GM08714 (cell line): Measurements from ENCODE around the gene KIF5A.
A peak's percentile ranks its signal among the peaks of the same experiment; 100 is the strongest.

Source experiments
- H3K4me3 ChIP-seq: fragments of 200-500 bp; sonication (Bioruptor generic); 2 replicates; pipeline ENCODE4 v1.5.1; 2014; ENCODE audit warnings: mild to moderate bottlenecking, low read length, inconsistent platforms
- ZNF274 ChIP-seq: IDR thresholded peaks from 2 replicates; pipeline ENCODE4 v1.6.1; 2012; ENCODE audit warnings: mild to moderate bottlenecking, low read depth, low read length

Gene KIF5A

DNA sequence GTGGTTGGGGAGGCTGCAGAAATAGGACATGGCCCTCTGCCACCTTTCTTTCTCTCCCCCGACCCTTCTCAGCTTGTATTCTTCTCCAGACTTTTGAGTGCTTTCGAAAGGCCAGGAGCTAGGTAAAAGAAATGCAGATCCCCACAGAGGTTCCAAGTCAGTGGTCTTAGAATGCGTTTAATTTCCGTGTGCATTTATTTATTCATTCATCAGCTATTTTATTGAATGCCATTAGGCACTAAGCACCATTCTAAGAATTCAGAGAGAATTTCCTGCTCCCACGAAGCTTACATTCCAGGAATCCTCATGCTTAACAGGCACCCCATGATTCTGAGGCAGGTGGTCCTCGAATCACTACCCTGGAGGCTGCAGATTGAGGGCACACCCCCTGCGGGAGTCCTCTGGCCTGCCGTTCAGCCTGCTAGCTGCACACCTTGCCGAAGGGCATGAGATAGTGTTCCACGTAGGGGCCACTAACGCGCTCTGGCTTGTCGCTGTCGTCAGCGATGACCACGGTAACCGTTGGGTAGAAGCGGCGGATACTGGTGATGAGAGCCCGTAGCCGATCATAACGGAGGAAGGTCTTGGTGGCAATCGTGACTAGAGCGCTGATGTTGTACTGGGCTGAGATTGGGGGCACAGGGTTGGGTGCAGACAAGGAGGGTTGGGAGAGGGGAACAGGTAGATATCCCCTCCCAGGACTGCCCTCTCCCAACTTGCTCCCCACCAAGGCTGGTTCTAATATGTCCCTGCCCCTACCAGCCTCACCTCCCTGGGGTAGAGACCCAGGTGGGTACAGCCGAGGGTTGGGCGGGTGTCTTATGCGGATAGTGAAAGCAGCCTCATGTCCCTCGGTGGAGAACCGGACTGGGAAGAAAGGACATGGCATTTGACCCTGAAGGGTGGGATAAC is 78.7 kb downstream of the KIF5A start:
- H3K4me3 ChIP-seq, result no peak overlapping the region
- TF ChIP-seq ZNF274, result no peak

DNA sequence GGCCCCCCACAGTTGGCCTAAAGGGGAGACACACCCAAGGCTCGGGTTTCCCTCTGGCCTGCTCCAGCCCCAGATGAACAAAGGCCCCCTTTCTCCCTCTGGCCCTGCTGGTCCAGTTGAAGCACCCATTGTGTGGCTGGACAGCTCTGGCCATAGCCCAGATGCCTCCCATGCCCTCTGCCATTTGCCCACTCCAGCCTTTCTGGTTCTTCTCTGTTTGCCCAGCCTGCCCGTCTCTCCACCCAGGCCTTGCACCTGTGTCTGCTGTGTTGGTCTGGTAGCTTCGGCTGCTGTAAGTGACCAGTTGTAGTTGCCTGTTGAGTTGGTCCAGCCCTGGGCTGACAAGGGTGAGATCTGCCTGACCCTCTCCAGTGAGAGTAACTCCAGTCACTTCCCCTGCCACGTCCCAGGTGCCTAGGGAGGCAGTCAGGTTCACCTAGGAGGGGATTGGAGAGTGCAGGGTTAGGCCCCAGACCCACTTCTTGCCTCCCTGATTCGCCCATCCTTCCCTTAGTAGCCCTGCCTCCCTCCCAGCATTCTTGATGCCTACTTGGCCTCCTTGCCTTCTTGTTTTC is 80.1 kb downstream of the KIF5A start:
- no peak for TF ChIP-seq ZNF274

GRCh38 chr12:57630891-57631433 is 81.1 kb downstream of the KIF5A start:
- no peak overlapping the region for H3K4me3 ChIP-seq
- TF ChIP-seq ZNF274, result no peak

More for the DNA sequence above, 80.1 kb downstream of the KIF5A start:
- no peak overlapping the region for H3K4me3 ChIP-seq

DNA sequence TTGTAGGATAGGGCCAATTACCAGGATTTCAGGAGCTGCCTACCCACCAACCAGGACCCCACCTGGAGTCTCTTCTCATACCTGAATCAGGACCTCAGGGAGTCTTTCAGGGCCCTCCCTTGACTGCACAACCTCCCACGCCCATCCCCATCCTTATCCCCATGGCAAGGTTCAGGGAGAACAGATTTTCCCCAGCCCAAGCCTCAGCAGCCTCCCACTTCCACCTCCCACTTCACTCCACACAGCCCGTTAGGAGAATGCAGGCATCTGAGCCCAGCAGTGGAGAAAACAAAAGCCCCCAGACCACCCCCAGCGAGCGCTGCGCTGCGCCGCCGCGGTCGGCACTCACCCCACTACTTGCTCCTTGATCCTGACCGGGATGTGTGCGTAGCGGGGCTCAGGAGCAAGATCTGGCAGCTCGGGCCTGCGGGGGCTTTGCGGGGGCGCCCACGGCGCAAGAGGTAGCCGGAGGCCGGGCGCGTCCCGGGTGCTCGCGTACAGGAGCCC is 81.8 kb downstream of the KIF5A start:
- no peak for TF ChIP-seq ZNF274
- no peak overlapping the region for H3K4me3 ChIP-seq

DNA sequence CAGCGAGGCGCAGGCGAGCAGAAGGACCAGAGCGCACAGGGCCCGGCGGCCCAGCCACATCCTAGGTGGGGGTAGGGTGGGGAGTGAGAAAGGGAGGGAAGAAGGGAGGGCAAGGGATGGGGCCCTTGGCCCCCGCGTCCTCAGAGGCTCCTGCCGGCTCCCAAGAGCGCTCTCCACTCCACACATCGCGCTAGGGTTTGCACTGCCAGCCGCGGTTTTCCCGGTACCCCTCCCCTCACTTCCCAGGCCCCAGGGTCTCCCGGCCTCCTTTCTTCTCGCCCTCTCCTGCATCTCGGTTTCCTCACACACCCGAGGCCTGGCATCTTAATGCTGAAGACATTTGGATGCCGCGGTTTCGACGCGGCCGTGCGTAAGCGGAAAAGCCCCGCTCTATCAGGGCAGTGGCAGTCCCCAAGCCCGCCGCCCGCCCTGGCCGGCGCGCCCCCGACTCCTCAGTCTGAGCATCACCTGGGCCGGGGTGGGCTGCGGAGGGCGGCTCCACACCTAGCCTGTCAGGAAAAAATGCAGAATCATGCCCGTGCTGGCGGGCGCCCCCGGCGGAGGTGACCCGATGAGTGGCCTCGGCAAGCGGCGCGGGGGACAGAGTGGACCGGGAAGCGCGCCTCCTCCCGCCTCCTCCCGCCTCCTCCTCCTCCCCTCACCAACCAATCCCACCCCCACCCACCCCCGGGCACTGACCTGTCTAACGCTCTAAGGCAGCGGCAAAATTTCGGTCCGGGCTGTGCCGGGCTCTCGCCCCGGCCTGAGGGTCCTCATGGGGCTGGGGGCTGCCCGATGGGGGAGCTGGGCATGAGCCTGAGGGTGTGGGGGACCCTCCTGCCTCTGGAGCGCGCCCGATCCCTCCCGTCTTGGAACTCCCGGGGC is 82.5 kb downstream of the KIF5A start:
- no peak for TF ChIP-seq ZNF274
- H3K4me3 ChIP-seq, result peak overlapping the region; percentile 65

DNA sequence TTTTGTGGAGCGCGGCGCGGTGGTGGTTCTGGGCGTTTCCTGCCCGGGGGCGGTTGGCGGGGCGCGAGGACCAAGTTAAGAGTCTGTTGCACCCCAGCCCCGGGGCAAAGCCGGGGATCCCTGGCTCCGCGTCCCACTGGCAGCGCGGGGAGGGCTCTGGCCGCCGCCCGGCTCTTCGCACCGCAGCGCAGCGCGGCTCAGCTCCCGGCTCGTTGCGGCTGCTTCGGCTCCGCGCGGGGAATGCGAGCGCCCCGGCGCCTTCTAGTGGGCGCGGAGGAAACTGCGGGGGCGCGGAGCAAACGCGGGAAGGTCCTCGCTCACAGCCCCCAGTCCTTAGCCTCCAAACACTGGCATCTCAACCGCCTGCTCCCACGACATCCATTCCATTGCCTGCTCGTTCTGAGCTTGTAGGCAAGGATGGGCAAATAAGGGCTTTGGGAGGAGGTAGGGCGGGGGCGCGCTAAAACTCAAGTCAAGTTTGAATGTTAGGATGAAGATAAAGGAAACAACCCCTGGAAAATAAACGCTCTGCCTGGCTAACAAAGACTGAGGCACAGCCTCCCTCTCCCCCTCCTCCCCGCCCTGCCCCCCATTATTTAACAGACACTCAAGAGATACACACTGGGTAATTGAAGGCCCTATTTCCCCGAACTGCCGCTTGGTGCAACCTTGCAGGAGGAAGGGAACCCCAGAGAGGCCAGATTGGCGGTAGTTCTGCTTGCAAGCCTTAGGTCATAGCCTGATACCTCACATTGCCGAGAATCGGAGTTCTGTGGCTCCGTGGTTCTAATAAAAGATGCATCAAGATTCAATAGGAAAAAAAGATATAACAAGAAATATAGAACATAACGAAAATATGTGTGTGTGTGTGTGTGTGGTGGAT is 83.4 kb downstream of the KIF5A start, which contains the start of gene B4GALNT1:
Gene B4GALNT1, minus strand, starts transcription at position 244 of the 883 bp plus-strand sequence. CDS start 1,069 bp downstream, outside the sequence.
- no peak for TF ChIP-seq ZNF274
- H3K4me3 ChIP-seq, result peak within 1 kb of the TSS; percentile 65
